T-cell (primary cell): ENCODE results near the gene SLC12A1. TPM values are rescaled to one million over a fixed set of nuclear protein-coding genes. Genes with fewer than 3 reads are reported as not detected.

Experiments used
- ATAC-seq, 4 experiments: fragments of 200-7000 bp in 3 of 4; fragments of 150-1000 bp in 1 of 4; cut with Tn5 transposase; replicated peaks in 1 of 4; 1 replicate in 3 of 4; 2 replicates in 1 of 4; pipeline ENCODE4 v1.10.0; 2021; ENCODE audit warnings: moderate library complexity in 3 of 4, mild to moderate bottlenecking in 2 of 4, moderate number of reproducible peaks in 1 of 4
- CTCF ChIA-PET, 2 donors: fragments of 300-600 bp; sonication (Branson Sonifier 250); formaldehyde crosslinking; loops; one replicate each; lab custom pipeline; 2022; ENCODE audit warnings: antibody characterized with exemption in 2 of 2; lab: Charles Lee
- POLR2A ChIA-PET, 2 donors: fragments of 300-600 bp; sonication (Branson Sonifier 250); formaldehyde crosslinking; loops; one replicate each; lab custom pipeline; 2022; ENCODE audit warnings: antibody characterized with exemption in 2 of 2; lab: Charles Lee
- DNase-seq, 35 experiments: peaks; one replicate each; pipeline versions ENCODE4 v3.0.0 to v3.0.0-alpha.2; 2013 to 2023
- H3K27ac ChIP-seq: one replicate; pipeline ENCODE4 v1.5.1; 2013; ENCODE audit warnings: low read length
- H3K27me3 ChIP-seq, 2 experiments: replicated peaks in 1 of 2; 1 replicate in 1 of 2; 2 replicates in 1 of 2; pipeline versions ENCODE4 v1.6.1 to v1.7.0; 2013; ENCODE audit warnings: low read length in 1 of 2, mixed read lengths in 1 of 2; ENCODE audit not compliant: control insufficient read depth in 2 of 2, insufficient read depth in 2 of 2; ENCODE audit errors: extremely low read depth in 1 of 2
- H3K36me3 ChIP-seq, 2 donors: 1 replicate in 1 of 2; 2 replicates in 1 of 2; pipeline versions ENCODE4 v1.6.1 to v1.7.0; 2013; ENCODE audit warnings: low read length in 1 of 2; ENCODE audit not compliant: control insufficient read depth in 2 of 2, insufficient read depth in 1 of 2; ENCODE audit errors: extremely low read depth in 1 of 2
- H3K4me1 ChIP-seq, 2 experiments: 1 replicate in 1 of 2; 2 replicates in 1 of 2; pipeline versions ENCODE4 v1.6.1 to v1.7.0; 2013; ENCODE audit warnings: low read length in 2 of 2, mixed read lengths in 1 of 2; ENCODE audit not compliant: insufficient read depth in 2 of 2, control insufficient read depth in 1 of 2; ENCODE audit errors: extremely low read depth in 1 of 2
- H3K4me3 ChIP-seq, 2 donors: 1 replicate in 1 of 2; 2 replicates in 1 of 2; pipeline versions ENCODE4 v1.5.1 to v1.7.0; 2013; ENCODE audit warnings: mild to moderate bottlenecking in 2 of 2, low read length in 1 of 2, moderate library complexity in 1 of 2; ENCODE audit not compliant: control insufficient read depth in 1 of 2; ENCODE audit errors: extremely low read depth in 1 of 2
- H3K9me3 ChIP-seq: 2 replicates; pipeline ENCODE4 v1.7.0; 2013
- H3K27ac Mint-ChIP-seq, 2 donors: one replicate each; pipeline ENCODE4 v1.8.0; 2020 to 2021; ENCODE audit warnings: mild to moderate bottlenecking in 2 of 2, mixed read lengths in 2 of 2
- H3K27me3 Mint-ChIP-seq, 2 donors: one replicate each; pipeline ENCODE4 v1.8.0; 2021 to 2022; ENCODE audit warnings: mixed read lengths in 2 of 2
- H3K36me3 Mint-ChIP-seq: one replicate; pipeline ENCODE4 v1.8.0; 2021; ENCODE audit warnings: mixed read lengths
- H3K4me1 Mint-ChIP-seq, 3 donors: one replicate each; pipeline ENCODE4 v1.8.0; 2020 to 2022; ENCODE audit warnings: mixed read lengths in 3 of 3, mild to moderate bottlenecking in 1 of 3
- H3K4me3 Mint-ChIP-seq, 3 donors: one replicate each; pipeline ENCODE4 v1.8.0; 2020 to 2022; ENCODE audit warnings: mild to moderate bottlenecking in 3 of 3, mixed read lengths in 3 of 3, moderate library complexity in 3 of 3
- H3K9me3 Mint-ChIP-seq, 3 donors: one replicate each; pipeline ENCODE4 v1.8.0; 2020 to 2022; ENCODE audit warnings: mixed read lengths in 3 of 3
- WGBS: methylation state at CpG from one replicate; pipeline ENCODE4 v1.1.5; 2013; ENCODE audit warnings: missing lambda C conversion rate; ENCODE audit not compliant: insufficient coverage; 5-methylcytosine and 5-hydroxymethylcytosine counted together
- total RNA-seq, 35 experiments: library from RNA in 6 of 35; stranded (reverse) in 6 of 35; fragments of 120-200 nt in 1 of 35; gene quantifications; one replicate each; pipeline versions ENCODE4 v1.2.1 to v1.2.4 and lab custom pipeline; 2013 to 2026

The SLC12A1 gene
- total RNA-seq, 5 donors from 2014 or later (not counting 1 experiment from before 2014, with no cell fraction given), result not detected

DNA sequence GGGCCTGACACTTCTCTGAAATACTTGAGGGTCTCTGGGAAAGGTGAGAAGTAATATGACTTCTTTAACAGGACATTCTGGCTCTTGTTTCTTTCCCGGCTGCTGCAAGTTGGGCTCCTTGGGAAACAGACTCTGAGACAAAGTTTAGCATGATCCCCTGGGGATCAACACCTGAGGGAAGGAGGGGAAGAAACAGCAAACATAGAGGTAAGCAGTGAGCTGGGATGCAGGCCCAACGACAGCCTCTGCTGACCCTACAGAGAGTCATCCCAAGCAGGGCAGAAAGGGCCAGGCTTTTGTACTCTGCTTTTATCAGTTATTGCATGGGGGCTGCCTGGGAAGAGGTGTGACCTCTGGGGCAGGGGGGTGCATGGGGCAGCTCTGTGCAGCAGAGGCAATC lies 98.3 kb downstream of the SLC12A1 start:
- 33% methylated on average over 1 of the region's 2 CpGs for WGBS
- CTCF ChIA-PET, result no interaction called here

DNA sequence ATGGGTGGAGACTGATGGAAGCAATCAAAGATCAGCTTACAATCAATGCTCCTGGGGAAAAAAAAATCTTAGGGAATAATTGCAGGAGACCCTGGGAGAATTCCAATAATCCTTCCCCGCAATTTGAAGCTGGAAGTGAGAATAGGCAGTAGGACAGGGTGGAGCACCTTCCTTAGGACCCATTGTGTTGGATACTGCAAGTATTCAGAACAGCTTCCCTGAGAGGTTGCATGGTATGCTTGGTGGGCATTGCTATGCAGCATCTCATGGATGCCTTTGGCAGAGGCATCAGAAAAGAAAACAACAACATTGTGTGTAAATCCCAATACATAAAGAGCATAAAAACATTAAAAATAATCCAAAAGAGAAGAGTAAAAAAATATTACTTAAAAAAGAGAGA lies 100.5 kb downstream of the SLC12A1 start:
- Histone ChIP-seq H3K27me3 (peaks cover 0 to 8% of the 10 kb centered on the region in 2 experiments), H3K4me1 (no peaks in the 10 kb centered on the region), H3K27ac (no peak overlapping the region), H3K36me3 (no peaks in the 10 kb centered on the region), H3K4me3 (no peak overlapping the region), H3K9me3 (no peaks in the 10 kb centered on the region)
- ATAC-seq (no peak), DNase-seq (no peak)
- Mint-ChIP-seq H3K9me3 (no peaks in the 10 kb centered on the region), H3K27me3 (peaks cover 2 to 8% of the 10 kb centered on the region in 2 donors), H3K4me3 (no peak overlapping the region), H3K27ac (no peak overlapping the region), H3K36me3 (no peaks in the 10 kb centered on the region), H3K4me1 (no peaks in the 10 kb centered on the region)
- ChIA-PET POLR2A (no interaction called here), CTCF (no interaction called here)
- WGBS, result 100% methylated on average over 1 of the region's 1 CpG

More for the DNA sequence above, 98.3 kb downstream of the SLC12A1 start:
- H3K36me3 ChIP-seq, result no peaks in the 10 kb centered on the region
- H3K27me3 ChIP-seq, result peaks cover 0 to 13% of the 10 kb centered on the region in 2 experiments
- Mint-ChIP-seq H3K27ac (no peak overlapping the region), H3K36me3 (no peaks in the 10 kb centered on the region), H3K4me1 (no peaks in the 10 kb centered on the region), H3K27me3 (peaks cover 2 to 8% of the 10 kb centered on the region in 2 donors), H3K9me3 (no peaks in the 10 kb centered on the region), H3K4me3 (no peak overlapping the region)
- no peak overlapping the region for H3K27ac ChIP-seq
- ATAC-seq (no peak), DNase-seq (no peak)
- no peaks in the 10 kb centered on the region for H3K4me1 ChIP-seq
- no peak overlapping the region for H3K4me3 ChIP-seq
- POLR2A ChIA-PET, result no interaction called here
- no peaks in the 10 kb centered on the region for H3K9me3 ChIP-seq

DNA sequence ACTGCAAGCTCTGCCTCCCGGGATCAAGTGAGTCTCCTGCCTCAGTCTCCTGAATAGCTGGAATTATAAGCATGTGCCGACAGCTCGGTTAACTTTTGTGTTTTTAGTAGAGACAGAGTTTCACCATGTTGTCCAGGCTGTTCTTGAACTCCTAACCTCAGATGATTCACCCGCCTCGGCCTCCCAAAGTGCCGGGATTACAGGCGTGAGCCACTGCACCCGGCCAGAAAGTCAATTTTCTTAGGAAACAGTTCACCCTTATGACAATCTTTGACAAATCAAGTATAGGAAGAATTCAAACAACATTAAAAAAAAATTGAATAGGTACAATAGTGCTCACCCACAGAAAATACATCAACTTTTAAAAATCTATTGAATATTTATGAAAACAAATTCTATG lies 101.5 kb downstream of the SLC12A1 start:
- DNase-seq, result no peak
- no peak for ATAC-seq
- Histone ChIP-seq H3K27ac (no peak overlapping the region), H3K27me3 (peaks cover 0 to 8% of the 10 kb centered on the region in 2 experiments), H3K36me3 (no peaks in the 10 kb centered on the region), H3K9me3 (no peaks in the 10 kb centered on the region), H3K4me1 (no peaks in the 10 kb centered on the region), H3K4me3 (no peak overlapping the region)
- POLR2A ChIA-PET, result interaction anchor here in 1 of 2 donors (0.7 kb wide), 1 partner anchor 1270 kb away, joined by 10 read pairs; no protein-coding TSS in a partner anchor
- Mint-ChIP-seq H3K27ac (no peak overlapping the region), H3K4me1 (no peaks in the 10 kb centered on the region), H3K27me3 (peaks cover 2 to 8% of the 10 kb centered on the region in 2 donors), H3K36me3 (no peaks in the 10 kb centered on the region), H3K4me3 (no peak overlapping the region), H3K9me3 (no peaks in the 10 kb centered on the region)
- 87% methylated on average over 3 of the region's 8 CpGs for WGBS
- CTCF ChIA-PET, result no interaction called here

DNA sequence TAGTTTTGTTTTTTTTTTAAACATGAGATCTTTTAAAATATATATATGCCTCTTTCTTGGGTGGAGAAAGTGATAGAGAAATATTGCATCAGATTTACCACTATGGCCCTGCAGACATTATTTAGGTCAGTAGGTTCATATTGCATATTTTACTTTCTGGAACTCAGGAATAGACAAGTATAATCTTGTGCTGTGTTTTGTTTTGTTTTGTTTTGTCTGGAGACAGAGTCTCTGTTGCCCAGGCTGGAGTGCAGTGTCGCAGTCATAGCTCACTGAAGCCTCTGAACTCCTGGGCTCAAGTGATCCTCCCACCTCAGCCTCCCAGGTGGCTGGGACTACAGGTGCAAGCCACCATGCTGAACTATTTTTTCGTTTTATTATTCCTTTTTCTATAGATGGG lies 103.6 kb downstream of the SLC12A1 start:
- ATAC-seq (no peak), DNase-seq (no peak)
- Mint-ChIP-seq H3K27me3 (peaks cover 2 to 9% of the 10 kb centered on the region in 2 donors), H3K4me1 (no peaks in the 10 kb centered on the region), H3K36me3 (no peaks in the 10 kb centered on the region), H3K27ac (no peak overlapping the region), H3K4me3 (no peak overlapping the region), H3K9me3 (no peaks in the 10 kb centered on the region)
- WGBS, result 69% methylated on average over 2 of the region's 2 CpGs
- H3K27ac ChIP-seq, result no peak overlapping the region
- no peaks in the 10 kb centered on the region for H3K36me3 ChIP-seq
- H3K4me1 ChIP-seq, result no peaks in the 10 kb centered on the region
- H3K27me3 ChIP-seq, result peaks cover 0 to 8% of the 10 kb centered on the region in 2 experiments
- ChIA-PET CTCF (interaction anchor here (0.6 to 1.0 kb wide), 2 partner anchors 26 to 257 kb away, joined by 3 read pairs; no protein-coding TSS in a partner anchor), POLR2A (no interaction called here)
- H3K9me3 ChIP-seq, result no peaks in the 10 kb centered on the region
- H3K4me3 ChIP-seq, result no peak overlapping the region

DNA sequence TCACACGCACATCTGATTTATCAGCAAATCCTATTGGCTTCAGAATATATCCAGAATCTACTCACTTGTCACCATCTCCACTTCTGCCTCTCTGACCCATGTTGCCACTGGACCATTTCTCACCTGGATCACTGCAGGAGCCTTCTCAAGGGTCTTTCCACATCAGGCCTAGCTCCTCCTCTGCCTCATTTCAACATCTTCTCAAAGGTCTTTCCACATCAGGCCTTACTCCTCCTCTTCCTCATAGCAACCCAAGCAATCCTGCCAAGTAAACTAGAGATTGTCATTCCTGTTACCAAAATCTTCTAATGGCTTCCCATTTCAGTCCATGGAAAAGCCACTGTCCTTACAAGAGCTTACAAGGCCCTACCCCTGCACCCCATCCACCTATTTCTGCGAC lies 107.1 kb downstream of the SLC12A1 start:
- WGBS, result 88% methylated on average over 2 of the region's 2 CpGs
- no peak for ATAC-seq

DNA sequence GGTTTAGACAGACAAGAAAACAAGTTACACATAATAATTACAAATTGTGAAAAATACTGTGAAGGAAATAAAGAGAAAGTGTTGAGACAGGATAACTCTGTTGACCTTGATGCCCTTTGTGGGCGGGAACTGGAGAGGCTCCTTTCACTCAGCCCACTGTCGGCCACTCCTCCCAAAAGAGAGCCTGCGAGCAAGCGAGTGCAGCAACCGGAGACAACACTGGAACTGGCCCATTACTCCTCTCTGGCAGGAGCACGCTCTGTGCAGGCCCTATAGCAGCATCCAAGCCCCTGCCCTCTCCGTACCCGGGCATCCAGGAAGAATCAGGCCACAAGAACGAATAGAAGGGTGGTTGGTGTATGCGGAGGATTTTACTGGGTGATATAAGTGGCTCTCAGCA lies 108.9 kb downstream of the SLC12A1 start:
- ATAC-seq (no peak), DNase-seq (no peak)
- no peaks in the 10 kb centered on the region for H3K9me3 ChIP-seq
- Mint-ChIP-seq H3K27ac (no peak overlapping the region), H3K9me3 (no peaks in the 10 kb centered on the region), H3K4me3 (no peak overlapping the region), H3K27me3 (peaks cover 0 to 7% of the 10 kb centered on the region in 2 donors), H3K36me3 (no peaks in the 10 kb centered on the region), H3K4me1 (no peaks in the 10 kb centered on the region)
- H3K36me3 ChIP-seq, result no peaks in the 10 kb centered on the region
- no peaks in the 10 kb centered on the region for H3K27me3 ChIP-seq
- H3K4me1 ChIP-seq, result no peaks in the 10 kb centered on the region
- no peak overlapping the region for H3K27ac ChIP-seq
- no peak overlapping the region for H3K4me3 ChIP-seq
- ChIA-PET CTCF (no interaction called here), POLR2A (interaction anchor here in 1 of 2 donors (0.6 kb wide), 1 partner anchor 10 kb away, joined by 6 read pairs; no protein-coding TSS in a partner anchor)
- 87% methylated on average over 9 of the region's 10 CpGs for WGBS

More for the DNA sequence above, 107.1 kb downstream of the SLC12A1 start:
- Histone ChIP-seq H3K4me1 (no peaks in the 10 kb centered on the region), H3K27ac (no peak overlapping the region), H3K36me3 (no peaks in the 10 kb centered on the region), H3K27me3 (no peaks in the 10 kb centered on the region), H3K9me3 (no peaks in the 10 kb centered on the region), H3K4me3 (no peak overlapping the region)
- Mint-ChIP-seq H3K4me1 (no peaks in the 10 kb centered on the region), H3K4me3 (no peak overlapping the region), H3K27ac (no peak overlapping the region), H3K9me3 (no peaks in the 10 kb centered on the region), H3K36me3 (no peaks in the 10 kb centered on the region), H3K27me3 (peaks cover 0 to 7% of the 10 kb centered on the region in 2 donors)
- ChIA-PET CTCF (interaction anchor here in 1 of 2 donors (1.0 kb wide), 1 partner anchor 39 kb away, joined by 3 read pairs; no protein-coding TSS in a partner anchor), POLR2A (no interaction called here)
- no peak for DNase-seq
